HepG2 (cell line): ENCODE data around the gene SPRED2. TPM values are rescaled to one million over a fixed set of nuclear protein-coding genes. Genes with fewer than 3 reads are reported as not detected.

ENCODE experiments used
- CENPT ChIP-seq: sonication (generic); formaldehyde crosslinking; IDR thresholded peaks from 2 replicates; pipeline ENCODE4 v1.8.0; 2022; ENCODE audit warnings: low read depth, mild to moderate bottlenecking, moderate library complexity, missing genetic modification reagents
- FIP1L1 ChIP-seq: fragments of 200-400 bp; formaldehyde crosslinking; IDR thresholded peaks from 2 replicates; pipeline ENCODE4 v1.6.1; 2018; ENCODE audit warnings: low read depth, mild to moderate bottlenecking, low read length, moderate library complexity, borderline replicate concordance; ENCODE audit not compliant: insufficient read depth
- IRF2 ChIP-seq: IDR thresholded peaks from 2 replicates; pipeline ENCODE4 v1.6.1; 2018; ENCODE audit warnings: missing genetic modification reagents, missing compliant biosample characterization
- MIER3 ChIP-seq: IDR thresholded peaks from 2 replicates; pipeline ENCODE4 v1.6.1; 2016; ENCODE audit warnings: missing compliant biosample characterization, borderline replicate concordance
- NRL ChIP-seq: sonication (generic); formaldehyde crosslinking; IDR thresholded peaks from 2 replicates; pipeline ENCODE4 v1.5.0; 2020; ENCODE audit warnings: missing genetic modification reagents, mild to moderate bottlenecking, moderate library complexity, borderline replicate concordance
- PCBP1 ChIP-seq: fragments of 200-400 bp; formaldehyde crosslinking; IDR thresholded peaks from 2 replicates; pipeline ENCODE4 v1.6.1; 2017; ENCODE audit warnings: mild to moderate bottlenecking, low read depth, low read length, borderline replicate concordance
- RBFOX2 ChIP-seq: fragments of 200-400 bp; formaldehyde crosslinking; IDR thresholded peaks from 2 replicates; pipeline ENCODE4 v1.6.1; 2017; ENCODE audit warnings: low read depth, mild to moderate bottlenecking, low read length
- SKI ChIP-seq: fragments of 450-650 bp; IDR thresholded peaks from one replicate; pipeline ENCODE4 v1.6.1; 2018; ENCODE audit warnings: mild to moderate bottlenecking; ENCODE audit not compliant: partially characterized antibody
- SSRP1 ChIP-seq: IDR thresholded peaks from 2 replicates; pipeline ENCODE4 v1.6.1; 2016; ENCODE audit warnings: control low read depth
- TGIF2 ChIP-seq: IDR thresholded peaks from 2 replicates; pipeline ENCODE4 v1.6.1; 2016; ENCODE audit warnings: control low read depth, missing compliant biosample characterization
- ZNF337 ChIP-seq: sonication (generic); formaldehyde crosslinking; IDR thresholded peaks from 2 replicates; pipeline ENCODE4 v1.5.1; 2020; ENCODE audit warnings: missing genetic modification reagents, low read depth, mild to moderate bottlenecking, borderline replicate concordance
- ZNF44 ChIP-seq: sonication (generic); formaldehyde crosslinking; IDR thresholded peaks from 2 replicates; pipeline ENCODE4 v1.5.1; 2020; ENCODE audit warnings: mild to moderate bottlenecking, missing genetic modification reagents
- ZNF761 ChIP-seq: sonication (generic); formaldehyde crosslinking; conservative IDR thresholded peaks from 2 replicates; pipeline ENCODE4 v1.4.0; 2020; ENCODE audit warnings: mild to moderate bottlenecking, missing genetic modification reagents
- polyA plus RNA-seq, 8 experiments: library from polyadenylated mRNA; depleted of rRNA in 3 of 8; stranded (reverse) in 7 of 8; unstranded in 1 of 8; fragments of >200 nt; fragmentation: Illumina TruSeq in 4 of 8; extraction: Trizol in 4 of 8; gene quantifications; 2 replicates each; pipeline versions ENCODE4 v1.2.1 to v1.2.3, GENCODE V29; 2011 to 2016; ENCODE audit warnings: low read depth in 4 of 8, missing spikeins in 1 of 8, mixed read lengths in 1 of 8; ENCODE audit not compliant: insufficient read depth in 1 of 8
- total RNA-seq, 5 experiments: library from RNA; depleted of rRNA; stranded (reverse); fragments of >200 nt; fragmentation: Illumina TruSeq; extraction: Trizol; gene quantifications; 2 replicates each; pipeline ENCODE4 v1.2.3, GENCODE V29; 2016; ENCODE audit warnings: low read depth in 1 of 5
- TF ChIP-seq, protein P1 (sequence below): sonication (generic); formaldehyde crosslinking; IDR thresholded peaks from 2 replicates; pipeline ENCODE4 v1.9.0; 2021; ENCODE audit warnings: missing genetic modification reagents, borderline replicate concordance
- TF ChIP-seq, protein P2 (sequence below): sonication (generic); formaldehyde crosslinking; IDR thresholded peaks from 2 replicates; pipeline ENCODE4 v1.4.0; 2020; ENCODE audit warnings: missing genetic modification reagents, borderline replicate concordance
- TF ChIP-seq, protein P3 (sequence below): sonication (generic); formaldehyde crosslinking; IDR thresholded peaks from 2 replicates; pipeline ENCODE4 v1.4.0; 2020; ENCODE audit warnings: missing genetic modification reagents
- TF ChIP-seq, protein P4 (sequence below): sonication (generic); formaldehyde crosslinking; IDR thresholded peaks from 2 replicates; pipeline ENCODE4 v1.4.0; 2020; ENCODE audit warnings: missing genetic modification reagents
- TF ChIP-seq, protein P5 (sequence below): sonication (generic); formaldehyde crosslinking; IDR thresholded peaks from 2 replicates; pipeline ENCODE4 v1.4.0; 2020; ENCODE audit warnings: missing genetic modification reagents

The SPRED2 gene
- total and polyA plus RNA-seq, 2 of the 13 experiments (the other 11 are each of a cell fraction or from before 2014, with no cell fraction given) = 13.0 to 37.0 TPM

DNA sequence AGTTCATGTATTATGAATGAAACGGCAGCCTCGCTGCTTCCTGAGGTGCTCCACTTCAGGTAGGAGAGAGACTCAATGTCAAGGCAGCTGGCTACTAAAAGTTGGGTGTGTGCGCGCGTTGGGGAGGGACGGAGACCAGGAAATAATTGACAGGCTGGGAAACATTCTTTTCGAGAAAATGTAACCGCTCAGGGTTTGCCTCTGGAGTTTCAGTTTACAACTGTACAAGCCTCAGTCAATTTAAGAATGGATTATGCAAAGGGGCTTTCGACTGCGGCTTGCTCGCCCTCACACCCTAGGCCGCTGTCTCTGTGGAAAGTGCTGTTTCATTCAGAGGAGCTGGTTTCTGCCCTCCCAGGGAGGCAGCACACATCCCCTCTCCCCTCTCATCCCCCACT is 4.4 kb upstream of the SPRED2 start (continued):
- TF ChIP-seq ZNF337 (CRISPR knock-in tag) (0 out of 2 replicates have a peak, but pooled peaks have one; percentile 39), ZNF44 (0 out of 2 replicates have a peak, but pooled peaks have one; percentile 0), FIP1L1 (no peak), MIER3 (CRISPR knock-in tag) (0 out of 2 replicates have a peak, but pooled peaks have one; percentile 2), ZNF761 (CRISPR knock-in tag) (0 out of 2 replicates have a peak, but pooled peaks have one; percentile 26), RBFOX2 (no peak), TGIF2 (CRISPR knock-in tag) (peak; percentile 6; the same call in 1 of the 2 replicates), IRF2 (CRISPR knock-in tag) (0 out of 2 replicates have a peak, but pooled peaks have one; percentile 7), SKI (no peak), CENPT (no peak), NRL (no peak), PCBP1 (no peak), SSRP1 (CRISPR knock-in tag) (0 out of 2 replicates have a peak, but pooled peaks have one; percentile 17)
- TF ChIP-seq, protein P1, sequence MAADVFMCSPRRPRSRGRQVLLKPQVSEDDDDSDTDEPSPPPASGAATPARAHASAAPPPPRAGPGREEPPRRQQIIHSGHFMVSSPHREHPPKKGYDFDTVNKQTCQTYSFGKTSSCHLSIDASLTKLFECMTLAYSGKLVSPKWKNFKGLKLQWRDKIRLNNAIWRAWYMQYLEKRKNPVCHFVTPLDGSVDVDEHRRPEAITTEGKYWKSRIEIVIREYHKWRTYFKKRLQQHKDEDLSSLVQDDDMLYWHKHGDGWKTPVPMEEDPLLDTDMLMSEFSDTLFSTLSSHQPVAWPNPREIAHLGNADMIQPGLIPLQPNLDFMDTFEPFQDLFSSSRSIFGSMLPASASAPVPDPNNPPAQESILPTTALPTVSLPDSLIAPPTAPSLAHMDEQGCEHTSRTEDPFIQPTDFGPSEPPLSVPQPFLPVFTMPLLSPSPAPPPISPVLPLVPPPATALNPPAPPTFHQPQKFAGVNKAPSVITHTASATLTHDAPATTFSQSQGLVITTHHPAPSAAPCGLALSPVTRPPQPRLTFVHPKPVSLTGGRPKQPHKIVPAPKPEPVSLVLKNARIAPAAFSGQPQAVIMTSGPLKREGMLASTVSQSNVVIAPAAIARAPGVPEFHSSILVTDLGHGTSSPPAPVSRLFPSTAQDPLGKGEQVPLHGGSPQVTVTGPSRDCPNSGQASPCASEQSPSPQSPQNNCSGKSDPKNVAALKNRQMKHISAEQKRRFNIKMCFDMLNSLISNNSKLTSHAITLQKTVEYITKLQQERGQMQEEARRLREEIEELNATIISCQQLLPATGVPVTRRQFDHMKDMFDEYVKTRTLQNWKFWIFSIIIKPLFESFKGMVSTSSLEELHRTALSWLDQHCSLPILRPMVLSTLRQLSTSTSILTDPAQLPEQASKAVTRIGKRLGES = no peak
- TF ChIP-seq, protein P2, sequence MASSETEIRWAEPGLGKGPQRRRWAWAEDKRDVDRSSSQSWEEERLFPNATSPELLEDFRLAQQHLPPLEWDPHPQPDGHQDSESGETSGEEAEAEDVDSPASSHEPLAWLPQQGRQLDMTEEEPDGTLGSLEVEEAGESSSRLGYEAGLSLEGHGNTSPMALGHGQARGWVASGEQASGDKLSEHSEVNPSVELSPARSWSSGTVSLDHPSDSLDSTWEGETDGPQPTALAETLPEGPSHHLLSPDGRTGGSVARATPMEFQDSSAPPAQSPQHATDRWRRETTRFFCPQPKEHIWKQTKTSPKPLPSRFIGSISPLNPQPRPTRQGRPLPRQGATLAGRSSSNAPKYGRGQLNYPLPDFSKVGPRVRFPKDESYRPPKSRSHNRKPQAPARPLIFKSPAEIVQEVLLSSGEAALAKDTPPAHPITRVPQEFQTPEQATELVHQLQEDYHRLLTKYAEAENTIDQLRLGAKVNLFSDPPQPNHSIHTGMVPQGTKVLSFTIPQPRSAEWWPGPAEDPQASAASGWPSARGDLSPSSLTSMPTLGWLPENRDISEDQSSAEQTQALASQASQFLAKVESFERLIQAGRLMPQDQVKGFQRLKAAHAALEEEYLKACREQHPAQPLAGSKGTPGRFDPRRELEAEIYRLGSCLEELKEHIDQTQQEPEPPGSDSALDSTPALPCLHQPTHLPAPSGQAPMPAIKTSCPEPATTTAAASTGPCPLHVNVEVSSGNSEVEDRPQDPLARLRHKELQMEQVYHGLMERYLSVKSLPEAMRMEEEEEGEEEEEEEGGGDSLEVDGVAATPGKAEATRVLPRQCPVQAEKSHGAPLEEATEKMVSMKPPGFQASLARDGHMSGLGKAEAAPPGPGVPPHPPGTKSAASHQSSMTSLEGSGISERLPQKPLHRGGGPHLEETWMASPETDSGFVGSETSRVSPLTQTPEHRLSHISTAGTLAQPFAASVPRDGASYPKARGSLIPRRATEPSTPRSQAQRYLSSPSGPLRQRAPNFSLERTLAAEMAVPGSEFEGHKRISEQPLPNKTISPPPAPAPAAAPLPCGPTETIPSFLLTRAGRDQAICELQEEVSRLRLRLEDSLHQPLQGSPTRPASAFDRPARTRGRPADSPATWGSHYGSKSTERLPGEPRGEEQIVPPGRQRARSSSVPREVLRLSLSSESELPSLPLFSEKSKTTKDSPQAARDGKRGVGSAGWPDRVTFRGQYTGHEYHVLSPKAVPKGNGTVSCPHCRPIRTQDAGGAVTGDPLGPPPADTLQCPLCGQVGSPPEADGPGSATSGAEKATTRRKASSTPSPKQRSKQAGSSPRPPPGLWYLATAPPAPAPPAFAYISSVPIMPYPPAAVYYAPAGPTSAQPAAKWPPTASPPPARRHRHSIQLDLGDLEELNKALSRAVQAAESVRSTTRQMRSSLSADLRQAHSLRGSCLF (CRISPR knock-in tag) = no peak
- TF ChIP-seq, protein P3, sequence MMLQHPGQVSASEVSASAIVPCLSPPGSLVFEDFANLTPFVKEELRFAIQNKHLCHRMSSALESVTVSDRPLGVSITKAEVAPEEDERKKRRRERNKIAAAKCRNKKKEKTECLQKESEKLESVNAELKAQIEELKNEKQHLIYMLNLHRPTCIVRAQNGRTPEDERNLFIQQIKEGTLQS (CRISPR knock-in tag) = no peak
- TF ChIP-seq, protein P4, sequence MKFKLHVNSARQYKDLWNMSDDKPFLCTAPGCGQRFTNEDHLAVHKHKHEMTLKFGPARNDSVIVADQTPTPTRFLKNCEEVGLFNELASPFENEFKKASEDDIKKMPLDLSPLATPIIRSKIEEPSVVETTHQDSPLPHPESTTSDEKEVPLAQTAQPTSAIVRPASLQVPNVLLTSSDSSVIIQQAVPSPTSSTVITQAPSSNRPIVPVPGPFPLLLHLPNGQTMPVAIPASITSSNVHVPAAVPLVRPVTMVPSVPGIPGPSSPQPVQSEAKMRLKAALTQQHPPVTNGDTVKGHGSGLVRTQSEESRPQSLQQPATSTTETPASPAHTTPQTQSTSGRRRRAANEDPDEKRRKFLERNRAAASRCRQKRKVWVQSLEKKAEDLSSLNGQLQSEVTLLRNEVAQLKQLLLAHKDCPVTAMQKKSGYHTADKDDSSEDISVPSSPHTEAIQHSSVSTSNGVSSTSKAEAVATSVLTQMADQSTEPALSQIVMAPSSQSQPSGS (CRISPR knock-in tag) = peak; percentile 9; the same call in 1 of the 2 replicates
- TF ChIP-seq, protein P5, sequence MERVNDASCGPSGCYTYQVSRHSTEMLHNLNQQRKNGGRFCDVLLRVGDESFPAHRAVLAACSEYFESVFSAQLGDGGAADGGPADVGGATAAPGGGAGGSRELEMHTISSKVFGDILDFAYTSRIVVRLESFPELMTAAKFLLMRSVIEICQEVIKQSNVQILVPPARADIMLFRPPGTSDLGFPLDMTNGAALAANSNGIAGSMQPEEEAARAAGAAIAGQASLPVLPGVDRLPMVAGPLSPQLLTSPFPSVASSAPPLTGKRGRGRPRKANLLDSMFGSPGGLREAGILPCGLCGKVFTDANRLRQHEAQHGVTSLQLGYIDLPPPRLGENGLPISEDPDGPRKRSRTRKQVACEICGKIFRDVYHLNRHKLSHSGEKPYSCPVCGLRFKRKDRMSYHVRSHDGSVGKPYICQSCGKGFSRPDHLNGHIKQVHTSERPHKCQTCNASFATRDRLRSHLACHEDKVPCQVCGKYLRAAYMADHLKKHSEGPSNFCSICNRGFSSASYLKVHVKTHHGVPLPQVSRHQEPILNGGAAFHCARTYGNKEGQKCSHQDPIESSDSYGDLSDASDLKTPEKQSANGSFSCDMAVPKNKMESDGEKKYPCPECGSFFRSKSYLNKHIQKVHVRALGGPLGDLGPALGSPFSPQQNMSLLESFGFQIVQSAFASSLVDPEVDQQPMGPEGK (CRISPR knock-in tag) = no peak
